Measurements from ENCODE around the gene EFTUD2. TPM values are rescaled to one million over a fixed set of nuclear protein-coding genes. Genes with fewer than 3 reads are reported as not detected.

EFTUD2 gene
- total RNA-seq (133 and 137 TPM in 2 replicates), polyA plus RNA-seq (43.2 and 64.4 TPM in 2 replicates), polyA minus RNA-seq (73.7 and 82.8 TPM in 2 replicates)
- 73.7 TPM for total RNA-seq (2013)

- ATAC-seq (ENCODE audit: low read depth) (peak; percentile 90), DNase-seq (peak; percentile 98)
- Histone ChIP-seq H3K9ac (ENCODE audit: low read length) (peak within 1 kb of the TSS; percentile 92), H3K27me3 (replicated peaks in 1 of 4; ENCODE audit: control extremely low read depth in 1 of 4, control insufficient read depth in 3 of 4, insufficient read depth in 4 of 4, low read length in 3 of 4) (peaks cover 0 to 3% (median 0%) of the 10 kb centered on the region in 4 experiments), H3K4me2 (replicated peaks; ENCODE audit: low read depth, low read length, poor library complexity, severe bottlenecking) (peak within 1 kb of the TSS; percentile 83), H4K20me1 (ENCODE audit: control insufficient read depth, insufficient read depth, low read length, poor library complexity, severe bottlenecking) (peaks cover 15% of the 10 kb centered on the region), H3K9me3 (ENCODE audit: control extremely low read depth in 1 of 3, control insufficient read depth in 2 of 3, insufficient read depth in 1 of 3, low read length in 2 of 3) (no peaks in the 10 kb centered on the region), H2AFZ (ENCODE audit: insufficient read depth, low read depth, low read length, poor library complexity, severe bottlenecking) (peak within 1 kb of the TSS; percentile 83), H3K36me3 (replicated peaks in 1 of 2; ENCODE audit: control extremely low read depth in 1 of 2, control insufficient read depth in 1 of 2, extremely low read depth in 1 of 2, insufficient read depth in 2 of 2, low read length in 1 of 2) (peaks cover 8 to 11% of the 10 kb centered on the region in 2 experiments), H3K4me1 (ENCODE audit: control insufficient read depth in 2 of 2, insufficient read depth in 2 of 2, low read length in 2 of 2) (peaks cover 13 to 23% of the 10 kb centered on the region in 2 donors), H3K4me3 (ENCODE audit: control extremely low read depth in 1 of 5, extremely low read depth in 1 of 5, insufficient read depth in 1 of 5, low read depth in 2 of 5, low read length in 4 of 5) (peak within 1 kb of the TSS; percentile 77 to 98 (median 88)), H3K27ac (ENCODE audit: low read length in 2 of 2) (peak within 1 kb of the TSS; percentile 98 to 100), H3K79me2 (ENCODE audit: control insufficient read depth, insufficient read depth, low read length) (peaks cover 50% of the 10 kb centered on the region)
- Mint-ChIP-seq H3K27me3 (no peaks in the 10 kb centered on the region), H3K4me1 (peaks cover 29% of the 10 kb centered on the region), H3K9me3 (ENCODE audit: insufficient read depth) (no peaks in the 10 kb centered on the region), H3K4me3 (peak within 1 kb of the TSS; percentile 98), H3K27ac (peak within 1 kb of the TSS; percentile 100)
- WGBS (ENCODE audit: insufficient coverage) = under 1% methylated on average over 54 of the region's 54 CpGs
- no peak for TF ChIP-seq CTCF (IDR thresholded peaks at IDR 0.05)
- no peak for TF ChIP-seq EZH2 (IDR thresholded peaks at IDR 0.05; ENCODE audit: borderline replicate concordance, insufficient read depth, low read depth, low read length, poor library complexity, severe bottlenecking)
- CTCF ChIA-PET = interaction anchor here (1.0 to 3.3 kb wide), 7 partner anchors 21 to 298 kb away, joined by 3 to 9 read pairs (median 4); no protein-coding TSS in a partner anchor
- POLR2A ChIA-PET = interaction anchor here (0.5 to 2.1 kb wide), 6 partner anchors 162 to 681 kb away, joined by 3 to 9 read pairs (median 4); partner anchors contain the start of genes HEXIM1 and NMT1
- intact Hi-C loops (cut with micrococcal nuclease) = loop anchor here (1.0 kb wide), 4 partner anchors 48 to 191 kb away; partner anchors contain the start of genes C1QL1, DBF4B, KIF18B and NMT1
Measured at GRCh38 chr17:44899074-44899782, at the start of gene EFTUD2. Gene EFTUD2, minus strand, starts transcription at chr17:44899445. Its CDS starts 4,924 bp downstream, at chr17:44894521.

DNA sequence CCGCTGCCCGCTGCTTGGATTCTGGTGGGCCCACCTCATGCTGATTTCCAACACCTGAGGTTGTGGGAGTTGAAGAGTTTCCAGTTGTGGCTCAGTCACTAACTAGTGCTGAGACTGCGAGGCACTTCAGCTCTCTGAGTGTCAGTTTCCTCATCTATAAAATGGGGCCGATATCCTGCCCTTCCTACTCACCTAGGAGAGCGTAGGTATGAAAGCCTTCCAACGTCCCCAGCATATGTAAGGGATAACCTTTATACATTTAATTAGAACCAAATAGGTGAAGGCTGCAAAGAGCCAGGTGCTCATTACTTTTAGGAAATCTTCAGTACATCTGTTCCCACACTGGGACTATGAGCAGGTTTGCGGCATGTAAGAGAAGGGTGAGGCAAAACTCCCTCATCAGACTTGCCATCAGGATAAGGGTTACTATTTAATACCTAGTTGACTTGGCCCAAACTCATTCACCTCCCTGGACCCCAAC lies 49.1 kb upstream of the EFTUD2 start:
- CTCF ChIA-PET = no interaction called here
- no peak overlapping the region for H3K27ac ChIP-seq (ENCODE audit: low read length in 2 of 2)
- peaks cover 6% of the 10 kb centered on the region for H3K27me3 Mint-ChIP-seq

More for the DNA sequence above, 49.1 kb upstream of the EFTUD2 start:
- Histone ChIP-seq H3K9ac (ENCODE audit: low read length) (peak overlapping the region; percentile 65), H3K36me3 (replicated peaks in 1 of 2; ENCODE audit: control extremely low read depth in 1 of 2, control insufficient read depth in 1 of 2, extremely low read depth in 1 of 2, insufficient read depth in 2 of 2, low read length in 1 of 2) (no peaks in the 10 kb centered on the region), H3K4me2 (replicated peaks; ENCODE audit: low read depth, low read length, poor library complexity, severe bottlenecking) (peak overlapping the region; percentile 97), H2AFZ (ENCODE audit: insufficient read depth, low read depth, low read length, poor library complexity, severe bottlenecking) (peak overlapping the region; percentile 79), H3K4me3 (ENCODE audit: control extremely low read depth in 1 of 5, extremely low read depth in 1 of 5, insufficient read depth in 1 of 5, low read depth in 2 of 5, low read length in 4 of 5) (peak overlapping the region; percentile 62 to 79 (median 67)), H3K9me3 (ENCODE audit: control extremely low read depth in 1 of 3, control insufficient read depth in 2 of 3, insufficient read depth in 1 of 3, low read length in 2 of 3) (no peaks in the 10 kb centered on the region), H3K79me2 (ENCODE audit: control insufficient read depth, insufficient read depth, low read length) (peaks cover 35% of the 10 kb centered on the region), H3K27me3 (replicated peaks in 1 of 4; ENCODE audit: control extremely low read depth in 1 of 4, control insufficient read depth in 3 of 4, insufficient read depth in 4 of 4, low read length in 3 of 4) (peaks cover 0 to 4% (median 4%) of the 10 kb centered on the region in 4 experiments), H4K20me1 (ENCODE audit: control insufficient read depth, insufficient read depth, low read length, poor library complexity, severe bottlenecking) (no peaks in the 10 kb centered on the region), H3K4me1 (ENCODE audit: control insufficient read depth in 2 of 2, insufficient read depth in 2 of 2, low read length in 2 of 2) (peaks cover 7 to 15% of the 10 kb centered on the region in 2 donors)
- Mint-ChIP-seq H3K9me3 (ENCODE audit: insufficient read depth) (no peaks in the 10 kb centered on the region), H3K4me1 (peaks cover 8% of the 10 kb centered on the region), H3K4me3 (peak overlapping the region; percentile 99), H3K27ac (peak overlapping the region; percentile 95)
- 31% methylated on average over 2 of the region's 7 CpGs for WGBS (ENCODE audit: insufficient coverage)
- POLR2A ChIA-PET = no interaction called here
- ATAC-seq (ENCODE audit: low read depth) (no peak), DNase-seq (peak; percentile 31)
- TF ChIP-seq CTCF (IDR thresholded peaks at IDR 0.05) = no peak
- no peak for TF ChIP-seq EZH2 (IDR thresholded peaks at IDR 0.05; ENCODE audit: borderline replicate concordance, insufficient read depth, low read depth, low read length, poor library complexity, severe bottlenecking)
- intact Hi-C loops (cut with micrococcal nuclease) = no loop called here

All from B cell (primary cell).